ENCODE measurements around the gene STX10. TPM values are rescaled to one million over a fixed set of nuclear protein-coding genes. Genes with fewer than 3 reads are reported as not detected.
A peak's percentile ranks its signal among the peaks of the same experiment; 100 is the strongest.

The STX10 gene
- total RNA-seq (2021) (53.7 to 56.9 TPM (median 54.6 TPM) in 3 replicates), Bru-seq, nascent RNA (percentile 57 among the genes with signal in this experiment)
- long read RNA-seq, experiment 1, transcript STX10-204 (8 exons, 1,136 nt): major isoform, 66 of 132 reads
- long read RNA-seq, experiment 1, partial matches to known transcripts: 52 of 132 reads
- long read RNA-seq, experiment 1, other reads (novel, unspliced or antisense): 8 of 132 reads
- long read RNA-seq, experiment 2, transcript STX10-204 (8 exons, 1,136 nt): major isoform, 24 of 46 reads
- long read RNA-seq, experiment 2, partial matches to known transcripts: 18 of 46 reads
- long read RNA-seq, experiment 2, other reads (novel, unspliced or antisense): 4 of 46 reads
- long read RNA-seq, experiment 3, transcript STX10-204 (8 exons, 1,136 nt): major isoform, 84 of 106 reads
- long read RNA-seq, experiment 3, partial matches to known transcripts: 15 of 106 reads
- long read RNA-seq, experiment 3, other reads (novel, unspliced or antisense): 5 of 106 reads

- Mint-ChIP-seq H3K36me3 (peaks cover 20% of the 10 kb centered on the region), H3K4me3 (peak within 1 kb of the TSS; percentile 99), H3K9me3 (no peaks in the 10 kb centered on the region), H3K4me1 (peaks cover 13% of the 10 kb centered on the region), H3K27me3 (ENCODE audit: low read depth) (peaks cover 7% of the 10 kb centered on the region; the same call in 1 of the 2 replicates), H3K27ac (peak within 1 kb of the TSS; percentile 99)
- CTCF ChIA-PET: interaction anchor here (1.1 to 2.5 kb wide), 16 partner anchors 9 to 185 kb away, joined by 3 to 31 read pairs (median 5); partner anchors contain the start of gene NACC1
- DNase-seq (ENCODE audit: low spot score) (peak; percentile 90), ATAC-seq (peak; percentile 18)
- POLR2A ChIA-PET: interaction anchor here (0.6 to 2.5 kb wide), 9 partner anchors 14 to 51 kb away, joined by 3 to 29 read pairs (median 5); partner anchors contain the start of gene NACC1
- no peak for TF ChIP-seq NR1H2 (CRISPR knock-in tag; IDR thresholded peaks at IDR 0.05)
- TF ChIP-seq ARID4B (CRISPR knock-in tag; IDR thresholded peaks at IDR 0.05; ENCODE audit: borderline replicate concordance): peak; percentile 72; the same call in 1 of the 2 replicates
- TF ChIP-seq ZBTB43 (CRISPR knock-in tag; IDR thresholded peaks at IDR 0.05): no peak
- TF ChIP-seq NFE2L1 (CRISPR knock-in tag; IDR thresholded peaks at IDR 0.05): 0 out of 2 replicates have a peak, but pooled peaks have one; percentile 40
- no peak for TF ChIP-seq ZNF317 (CRISPR knock-in tag; IDR thresholded peaks at IDR 0.05; ENCODE audit: borderline replicate concordance, low read depth)
- no peak for TF ChIP-seq STAT6 (CRISPR knock-in tag; conservative IDR thresholded peaks at IDR 0.05; ENCODE audit: low read depth)
- TF ChIP-seq TEAD1 (CRISPR knock-in tag; IDR thresholded peaks at IDR 0.05): peak; percentile 83
- peak; percentile 52; the same call in 1 of the 2 replicates for TF ChIP-seq FOXK1 (CRISPR knock-in tag; IDR thresholded peaks at IDR 0.05)
- no peak for TF ChIP-seq KAT7 (CRISPR knock-in tag; IDR thresholded peaks at IDR 0.05; ENCODE audit: borderline replicate concordance)
- TF ChIP-seq JAZF1 (CRISPR knock-in tag; IDR thresholded peaks at IDR 0.05): no peak
- TF ChIP-seq GABPB1 (CRISPR knock-in tag; IDR thresholded peaks at IDR 0.05): peak; percentile 73
- TF ChIP-seq GTF2I (CRISPR knock-in tag; conservative IDR thresholded peaks at IDR 0.05): no peak
- 0 out of 2 replicates have a peak, but pooled peaks have one; percentile 63 for TF ChIP-seq CREM (CRISPR knock-in tag; IDR thresholded peaks at IDR 0.05)
- TF ChIP-seq ATF6 (CRISPR knock-in tag; IDR thresholded peaks at IDR 0.05): no peak
- no peak for TF ChIP-seq RELA (CRISPR knock-in tag; IDR thresholded peaks at IDR 0.05; ENCODE audit: borderline replicate concordance)
- TF ChIP-seq ZNF416 (CRISPR knock-in tag; IDR thresholded peaks at IDR 0.05): no peak
- TF ChIP-seq SP1 (CRISPR knock-in tag; conservative IDR thresholded peaks at IDR 0.05): peak; percentile 95
- TF ChIP-seq EMX1 (CRISPR knock-in tag; IDR thresholded peaks at IDR 0.05): 0 out of 2 replicates have a peak, but pooled peaks have one; percentile 38
- no peak for TF ChIP-seq ESRRA (CRISPR knock-in tag; IDR thresholded peaks at IDR 0.05; ENCODE audit: borderline replicate concordance)
- no peak for TF ChIP-seq TEAD4 (CRISPR knock-in tag; IDR thresholded peaks at IDR 0.05)
- TF ChIP-seq IRF1 (CRISPR knock-in tag; IDR thresholded peaks at IDR 0.05): no peak
- no peak for TF ChIP-seq SMAD4 (CRISPR knock-in tag; IDR thresholded peaks at IDR 0.05)
- TF ChIP-seq MAX (CRISPR knock-in tag; IDR thresholded peaks at IDR 0.05): peak; percentile 73; the same call in 1 of the 2 replicates
Observed at GRCh38 chr19:13150187-13150930, at the start of gene STX10, which contains the start of gene IER2. STX10 (minus strand) TSS chr19:13150375; CDS start chr19:13150173, 202 bp downstream. IER2 (plus strand) TSS chr19:13150411; CDS start chr19:13153187, 2,776 bp downstream.

All from WTC11 (cell line).